Epithelial cell of prostate (primary cell): Measurements from ENCODE around the gene ENAM.

ENCODE experiments used
- DNase-seq: peaks from one replicate; pipeline ENCODE4 v3.0.0-alpha.2; 2011; ENCODE audit warnings: low read depth, low spot score
- H3K27ac ChIP-seq: fragments of 450-650 bp; 2 replicates; pipeline ENCODE4 v1.5.1; 2017; ENCODE audit warnings: mild to moderate bottlenecking

ENAM gene, protein sequence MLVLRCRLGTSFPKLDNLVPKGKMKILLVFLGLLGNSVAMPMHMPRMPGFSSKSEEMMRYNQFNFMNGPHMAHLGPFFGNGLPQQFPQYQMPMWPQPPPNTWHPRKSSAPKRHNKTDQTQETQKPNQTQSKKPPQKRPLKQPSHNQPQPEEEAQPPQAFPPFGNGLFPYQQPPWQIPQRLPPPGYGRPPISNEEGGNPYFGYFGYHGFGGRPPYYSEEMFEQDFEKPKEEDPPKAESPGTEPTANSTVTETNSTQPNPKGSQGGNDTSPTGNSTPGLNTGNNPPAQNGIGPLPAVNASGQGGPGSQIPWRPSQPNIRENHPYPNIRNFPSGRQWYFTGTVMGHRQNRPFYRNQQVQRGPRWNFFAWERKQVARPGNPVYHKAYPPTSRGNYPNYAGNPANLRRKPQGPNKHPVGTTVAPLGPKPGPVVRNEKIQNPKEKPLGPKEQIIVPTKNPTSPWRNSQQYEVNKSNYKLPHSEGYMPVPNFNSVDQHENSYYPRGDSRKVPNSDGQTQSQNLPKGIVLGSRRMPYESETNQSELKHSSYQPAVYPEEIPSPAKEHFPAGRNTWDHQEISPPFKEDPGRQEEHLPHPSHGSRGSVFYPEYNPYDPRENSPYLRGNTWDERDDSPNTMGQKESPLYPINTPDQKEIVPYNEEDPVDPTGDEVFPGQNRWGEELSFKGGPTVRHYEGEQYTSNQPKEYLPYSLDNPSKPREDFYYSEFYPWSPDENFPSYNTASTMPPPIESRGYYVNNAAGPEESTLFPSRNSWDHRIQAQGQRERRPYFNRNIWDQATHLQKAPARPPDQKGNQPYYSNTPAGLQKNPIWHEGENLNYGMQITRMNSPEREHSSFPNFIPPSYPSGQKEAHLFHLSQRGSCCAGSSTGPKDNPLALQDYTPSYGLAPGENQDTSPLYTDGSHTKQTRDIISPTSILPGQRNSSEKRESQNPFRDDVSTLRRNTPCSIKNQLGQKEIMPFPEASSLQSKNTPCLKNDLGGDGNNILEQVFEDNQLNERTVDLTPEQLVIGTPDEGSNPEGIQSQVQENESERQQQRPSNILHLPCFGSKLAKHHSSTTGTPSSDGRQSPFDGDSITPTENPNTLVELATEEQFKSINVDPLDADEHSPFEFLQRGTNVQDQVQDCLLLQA

GRCh38 chr4:70628444-70628843, at the start of gene ENAM:
ENAM (plus strand) TSS chr4:70628744; CDS start chr4:70629501, 757 bp downstream.
- no peak for DNase-seq
- no peak within 1 kb of the TSS for H3K27ac ChIP-seq

- DNase-seq, result no peak
- no peak overlapping the region for H3K27ac ChIP-seq
These were observed 46.6 kb upstream of the ENAM start for GRCh38 chr4:70581980-70582379.

GRCh38 chr4:70583952-70584834, 44.4 kb upstream of the ENAM start:
- H3K27ac ChIP-seq, result peak overlapping the region; percentile 27
- peak; percentile 87 for DNase-seq

GRCh38 chr4:70586841-70587240, 41.7 kb upstream of the ENAM start:
- H3K27ac ChIP-seq, result no peak overlapping the region
- no peak for DNase-seq

DNA sequence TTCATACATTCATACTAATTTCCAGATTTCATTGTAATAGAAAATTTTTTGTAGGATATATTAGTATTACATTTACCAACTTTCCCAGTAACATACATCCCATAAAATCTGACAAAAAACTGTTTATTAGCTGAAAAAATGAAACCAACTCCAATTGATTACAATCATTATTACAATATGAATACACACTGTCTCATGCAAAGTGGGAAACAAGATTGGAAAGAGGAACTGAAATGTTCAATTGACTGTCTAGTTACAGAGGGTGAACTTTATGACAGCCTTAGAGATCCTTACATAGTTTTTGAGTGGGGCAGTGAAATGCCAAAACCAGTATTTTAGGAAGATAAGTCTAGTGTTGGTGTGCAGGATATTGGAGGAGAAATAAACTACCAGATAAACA, 38.8 kb upstream of the ENAM start:
- no peak overlapping the region for H3K27ac ChIP-seq
- no peak for DNase-seq

GRCh38 chr4:70591955-70592582, 36.5 kb upstream of the ENAM start, which contains the start of gene AMBN:
AMBN (plus strand) TSS chr4:70592256; CDS start chr4:70592359, 103 bp downstream.
- no peak within 1 kb of the TSS for H3K27ac ChIP-seq
- DNase-seq, result no peak

DNA sequence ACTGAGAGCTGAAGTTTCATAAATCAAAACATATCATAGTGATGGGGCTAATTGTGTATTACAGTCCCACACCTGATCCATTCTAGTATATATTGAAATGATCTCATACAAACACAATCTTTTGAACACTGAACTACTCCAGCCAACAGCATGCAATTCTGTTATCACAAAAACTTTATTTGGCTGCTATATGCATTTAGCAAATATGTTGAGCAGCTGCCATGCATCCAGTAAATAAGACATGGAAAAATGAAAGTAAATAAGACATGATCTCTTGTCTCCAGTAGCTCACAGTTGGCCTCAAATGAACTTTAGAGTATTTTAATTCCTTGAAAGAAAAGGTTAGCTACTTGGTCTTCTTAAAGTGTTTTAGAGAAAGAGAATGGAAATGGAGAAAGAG, 34.3 kb upstream of the ENAM start:
- DNase-seq, result no peak
- no peak overlapping the region for H3K27ac ChIP-seq

GRCh38 chr4:70600305-70600704, 28.2 kb upstream of the ENAM start:
- DNase-seq, result no peak
- H3K27ac ChIP-seq, result no peak overlapping the region

DNA sequence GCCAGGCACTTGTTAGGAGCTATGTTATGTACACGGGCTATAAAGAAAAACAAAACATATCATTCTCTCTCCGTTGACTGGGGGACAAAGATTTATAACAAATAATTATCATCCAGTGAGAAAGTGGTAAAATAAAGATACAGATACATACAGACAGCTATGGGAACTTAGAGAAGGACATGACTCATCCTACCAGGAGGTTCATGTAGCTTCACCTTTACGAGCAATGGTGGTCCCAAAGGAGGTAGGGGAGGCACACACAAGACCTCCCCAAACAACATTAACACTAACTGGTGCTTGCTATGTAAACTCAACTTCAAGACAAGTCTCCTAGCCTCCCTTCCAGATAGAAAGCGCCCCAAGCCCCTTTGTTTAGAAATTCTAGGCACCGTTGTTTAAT, 27.6 kb upstream of the ENAM start:
- H3K27ac ChIP-seq, result no peak overlapping the region
- no peak for DNase-seq

DNA sequence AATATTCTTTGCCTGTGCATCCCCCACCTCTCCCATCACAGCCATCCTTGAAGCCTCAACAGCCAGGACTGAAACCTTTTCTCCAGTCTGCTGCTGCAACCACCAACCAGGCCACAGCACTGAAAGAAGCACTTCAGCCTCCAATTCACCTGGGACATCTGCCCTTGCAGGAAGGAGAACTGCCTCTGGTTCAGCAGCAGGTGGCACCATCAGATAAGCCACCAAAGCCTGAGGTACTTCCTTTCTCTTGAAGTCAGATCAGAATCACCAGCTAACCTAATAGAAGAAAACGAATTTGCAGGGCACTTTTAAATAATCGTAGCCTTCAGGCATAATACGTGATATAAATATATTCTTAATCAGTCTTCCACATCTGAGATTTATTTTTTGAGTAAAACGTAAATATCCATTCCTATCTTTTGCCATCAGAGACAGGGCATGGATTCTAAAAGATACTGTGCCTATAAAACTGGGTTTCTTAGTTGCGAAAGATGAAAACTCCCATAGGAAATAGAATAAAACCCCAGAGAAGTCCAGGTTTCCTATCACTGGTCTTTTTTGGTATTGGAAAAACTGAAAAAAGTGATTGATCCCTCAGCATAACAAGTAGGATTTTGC, 27.0 kb upstream of the ENAM start:
- peak; percentile 40 for DNase-seq
- no peak overlapping the region for H3K27ac ChIP-seq

DNA sequence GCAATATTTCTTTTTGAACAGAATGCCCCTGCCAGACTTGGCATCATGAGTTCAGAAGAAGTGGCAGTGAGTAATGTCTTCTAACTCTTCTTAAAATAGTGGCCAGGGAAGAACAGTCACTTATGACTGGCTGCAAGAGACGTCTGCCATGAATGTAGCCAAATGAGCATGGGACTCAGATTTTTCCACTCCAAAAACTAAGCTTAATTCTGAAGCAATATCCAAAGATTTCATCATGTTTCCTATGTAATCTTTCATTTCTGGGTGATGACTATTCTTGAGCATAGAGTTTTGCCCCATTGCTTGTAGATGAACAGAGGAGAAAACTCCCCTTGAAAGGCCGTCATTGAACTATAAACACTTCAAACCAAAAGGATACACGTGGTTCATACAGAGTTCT, 24.7 kb upstream of the ENAM start:
- DNase-seq, result no peak
- no peak overlapping the region for H3K27ac ChIP-seq

- no peak for DNase-seq
- H3K27ac ChIP-seq, result no peak overlapping the region
These were observed 22.1 kb upstream of the ENAM start for GRCh38 chr4:70606459-70606858.

GRCh38 chr4:70607334-70607853, 21.1 kb upstream of the ENAM start:
- DNase-seq, result no peak
- no peak overlapping the region for H3K27ac ChIP-seq

DNA sequence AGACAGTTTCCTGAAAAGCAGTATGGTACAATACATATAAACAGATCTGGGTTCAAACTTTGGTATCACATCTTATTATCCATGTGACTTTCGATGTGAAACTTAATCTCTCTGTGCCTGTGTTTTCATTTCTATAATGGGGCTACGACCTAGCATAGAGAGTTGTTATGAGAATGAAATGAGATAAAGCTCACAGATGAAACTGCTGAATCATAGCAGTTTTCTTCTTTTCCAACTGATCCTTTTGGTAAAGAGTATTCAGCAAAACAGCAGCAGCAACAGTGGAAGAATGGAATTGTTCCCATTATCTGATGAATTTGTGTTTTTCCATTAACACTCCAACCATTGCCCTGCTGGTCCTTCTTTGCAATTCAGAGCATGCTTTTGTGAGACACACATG, 20.2 kb upstream of the ENAM start:
- H3K27ac ChIP-seq, result no peak overlapping the region
- no peak for DNase-seq

DNA sequence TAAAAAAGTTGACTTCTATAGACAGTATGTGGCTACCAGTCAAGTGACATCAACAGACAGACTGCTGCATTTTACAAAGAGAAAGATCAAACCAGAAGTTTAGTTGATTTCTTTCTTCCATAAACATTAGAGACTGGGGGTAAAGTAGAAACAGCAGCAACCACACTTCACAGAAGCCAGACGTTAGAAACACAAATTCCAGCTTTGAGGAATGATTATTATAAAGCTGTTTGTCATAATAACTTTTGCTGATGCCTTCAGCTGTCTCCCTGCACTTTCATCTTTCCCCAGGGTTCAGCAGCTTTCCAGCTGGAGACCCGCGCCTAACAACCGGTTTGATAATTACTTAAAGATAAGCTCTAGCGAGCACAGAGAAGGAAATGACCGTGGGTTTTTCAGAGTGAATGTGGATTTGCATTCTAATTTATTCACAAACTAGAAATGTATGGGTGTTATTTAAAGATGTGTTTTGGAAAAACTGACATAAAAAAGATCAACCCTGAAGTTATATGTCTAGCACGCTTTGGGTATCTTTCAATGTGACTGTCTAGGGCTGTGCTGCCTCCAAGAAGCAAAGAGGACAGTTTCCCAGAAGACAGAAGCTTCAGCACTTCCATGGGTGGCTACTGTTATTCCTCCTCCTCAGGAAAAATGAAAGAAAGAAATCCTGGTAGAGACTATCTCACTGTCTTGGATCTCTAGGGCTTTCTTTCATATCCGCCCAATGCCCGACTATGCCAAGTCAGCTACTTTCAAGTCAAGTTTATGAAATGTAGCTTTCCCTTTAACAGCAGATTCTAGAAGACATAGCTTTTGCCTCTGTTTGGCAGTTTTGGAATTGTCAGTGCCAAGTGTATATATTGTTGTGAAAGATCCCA, 15.0 kb upstream of the ENAM start:
- no peak overlapping the region for H3K27ac ChIP-seq
- no peak for DNase-seq

- H3K27ac ChIP-seq, result no peak overlapping the region
- DNase-seq, result no peak
These were observed 14.4 kb upstream of the ENAM start for GRCh38 chr4:70614184-70614555.

- H3K27ac ChIP-seq, result no peak overlapping the region
- no peak for DNase-seq
These were observed 9.3 kb upstream of the ENAM start for GRCh38 chr4:70619288-70619687.

DNA sequence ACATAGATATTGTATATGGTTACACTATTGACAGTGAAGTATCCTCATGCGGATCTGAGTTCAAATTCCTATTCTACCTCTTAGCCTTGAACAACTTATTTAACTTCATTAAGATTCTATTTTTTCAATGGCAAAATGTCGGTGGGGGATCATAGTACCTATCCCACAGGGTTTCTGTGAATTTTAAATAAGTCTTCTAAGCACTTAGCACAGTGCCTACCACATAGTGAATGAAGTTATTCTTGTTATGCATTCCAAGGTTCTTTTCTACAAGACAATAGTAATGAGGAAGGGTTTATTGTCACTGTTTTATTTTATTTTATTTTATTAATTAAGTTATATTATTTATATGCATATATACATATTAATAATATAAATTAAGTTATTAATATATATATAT, 8.8 kb upstream of the ENAM start:
- H3K27ac ChIP-seq, result no peak overlapping the region
- DNase-seq, result no peak
